GM12892 (cell line): ENCODE measurements around the gene UBLCP1.

Source experiments
- POLR2A ChIP-seq: IDR thresholded peaks from 2 replicates; pipeline ENCODE4 v1.6.1; 2011; ENCODE audit warnings: low read depth, low read length, control low read depth
- TAF1 ChIP-seq: IDR thresholded peaks from 2 replicates; pipeline ENCODE4 v1.6.1; 2011; ENCODE audit warnings: low read depth, mild to moderate bottlenecking, control low read depth, low read length, borderline replicate concordance

- no peak for TF ChIP-seq POLR2A
- no peak for TF ChIP-seq TAF1
These were observed 50.1 kb downstream of the UBLCP1 start for GRCh38 chr5:159313197-159313596.
